Measurements from ENCODE around the gene GSE1. TPM values are rescaled to one million over a fixed set of nuclear protein-coding genes. Genes with fewer than 3 reads are reported as not detected.

GSE1 gene
- total RNA-seq, 1 experiment from 2014 or later: 38.4 TPM

DNA sequence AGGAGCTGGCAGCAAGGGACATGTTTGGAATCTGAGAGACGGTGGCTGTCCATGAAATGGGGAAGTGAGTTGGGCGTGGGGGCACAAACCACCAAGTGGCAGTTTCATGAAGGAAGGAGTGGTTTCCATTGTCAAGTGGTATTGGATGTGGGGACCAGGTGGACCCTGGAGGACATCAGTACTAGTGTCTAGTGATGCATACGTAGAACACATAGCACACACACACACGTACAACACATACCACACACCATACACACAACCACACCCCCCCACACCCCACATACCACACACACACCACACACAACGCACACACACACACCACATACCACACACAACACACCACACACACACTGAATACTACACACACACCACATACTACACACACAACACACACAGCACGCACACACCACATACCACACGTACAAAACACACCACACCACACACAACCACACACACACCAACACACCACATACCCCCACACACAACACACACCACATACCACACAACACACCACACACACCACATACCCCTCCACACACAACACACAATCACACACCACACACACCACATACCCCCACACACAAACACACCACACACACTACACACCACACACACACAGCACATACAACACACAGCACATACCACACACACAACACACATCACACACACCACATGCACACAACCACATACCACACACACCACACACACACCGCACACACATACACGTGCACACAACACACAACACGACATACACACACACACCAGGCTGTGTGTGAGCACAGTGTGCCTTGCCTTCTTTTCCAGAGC is 41.1 kb upstream of the GSE1 start:
- H4K20me1 ChIP-seq (ENCODE audit: low read length): no peaks in the 10 kb centered on the region

DNA sequence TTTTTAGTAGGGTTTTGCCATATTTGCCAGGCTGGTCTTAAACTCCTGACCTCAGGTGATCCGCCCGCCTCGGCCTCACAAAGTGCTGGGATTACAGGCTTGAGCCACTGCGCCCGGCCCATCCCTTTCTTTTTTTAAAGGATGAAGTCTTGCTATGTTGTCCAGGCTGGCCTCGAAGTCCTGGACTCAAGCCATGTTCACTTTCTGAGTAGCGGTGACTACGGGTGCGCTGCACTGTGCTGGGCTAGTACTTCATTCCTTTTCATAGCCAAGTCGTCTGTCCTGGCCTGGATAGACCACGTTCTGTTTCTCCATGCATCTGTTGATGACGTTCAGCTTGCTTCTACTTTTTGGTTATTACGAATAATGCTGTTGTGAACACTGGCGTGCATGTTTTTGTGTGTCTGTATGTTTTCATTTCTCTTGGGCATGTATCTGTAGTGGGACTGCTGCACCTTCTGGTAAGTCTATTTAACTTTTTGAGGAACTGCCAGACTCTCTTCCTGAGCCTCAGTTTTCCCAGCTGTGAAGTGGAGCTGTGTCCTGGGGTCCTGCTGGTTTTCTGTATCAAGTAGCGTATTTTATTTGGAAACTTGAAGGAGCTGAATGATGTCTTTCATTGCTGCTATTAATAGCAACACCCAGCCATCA is 40.0 kb upstream of the GSE1 start:
- TF ChIP-seq, protein P1, sequence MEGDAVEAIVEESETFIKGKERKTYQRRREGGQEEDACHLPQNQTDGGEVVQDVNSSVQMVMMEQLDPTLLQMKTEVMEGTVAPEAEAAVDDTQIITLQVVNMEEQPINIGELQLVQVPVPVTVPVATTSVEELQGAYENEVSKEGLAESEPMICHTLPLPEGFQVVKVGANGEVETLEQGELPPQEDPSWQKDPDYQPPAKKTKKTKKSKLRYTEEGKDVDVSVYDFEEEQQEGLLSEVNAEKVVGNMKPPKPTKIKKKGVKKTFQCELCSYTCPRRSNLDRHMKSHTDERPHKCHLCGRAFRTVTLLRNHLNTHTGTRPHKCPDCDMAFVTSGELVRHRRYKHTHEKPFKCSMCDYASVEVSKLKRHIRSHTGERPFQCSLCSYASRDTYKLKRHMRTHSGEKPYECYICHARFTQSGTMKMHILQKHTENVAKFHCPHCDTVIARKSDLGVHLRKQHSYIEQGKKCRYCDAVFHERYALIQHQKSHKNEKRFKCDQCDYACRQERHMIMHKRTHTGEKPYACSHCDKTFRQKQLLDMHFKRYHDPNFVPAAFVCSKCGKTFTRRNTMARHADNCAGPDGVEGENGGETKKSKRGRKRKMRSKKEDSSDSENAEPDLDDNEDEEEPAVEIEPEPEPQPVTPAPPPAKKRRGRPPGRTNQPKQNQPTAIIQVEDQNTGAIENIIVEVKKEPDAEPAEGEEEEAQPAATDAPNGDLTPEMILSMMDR (conservative IDR thresholded peaks at IDR 0.05; ENCODE audit: low read depth, low read length): no peak
- TF ChIP-seq EZH2phosphoT487 (IDR thresholded peaks at IDR 0.05; ENCODE audit: borderline replicate concordance, low read length): no peak
- TF ChIP-seq EZH2 (IDR thresholded peaks at IDR 0.05; ENCODE audit: low read length, unreplicated experiment): no peak
- Histone ChIP-seq H3K9me2 (replicated peaks; ENCODE audit: low read length) (no peaks in the 10 kb centered on the region), H3K4me1 (ENCODE audit: insufficient read depth, low read length) (peaks cover 23% of the 10 kb centered on the region), H3K9me3 (ENCODE audit: low read length) (no peaks in the 10 kb centered on the region), H2AFZ (ENCODE audit: low read length) (no peak overlapping the region), H3F3A (ENCODE audit: low read length, unreplicated experiment) (no peaks in the 10 kb centered on the region), H3K79me2 (ENCODE audit: low read length) (0 out of 2 replicates have a peak, but pooled peaks cover 4% of the 10 kb centered on the region), H3K9ac (ENCODE audit: low read length) (no peak overlapping the region), H4K20me1 (ENCODE audit: low read length) (no peaks in the 10 kb centered on the region), H3K4me3 (ENCODE audit: low read length) (no peak overlapping the region), H3K27me3 (ENCODE audit: low read length) (no peaks in the 10 kb centered on the region), H3K36me3 (ENCODE audit: low read depth, low read length) (no peaks in the 10 kb centered on the region), H3K4me2 (ENCODE audit: low read length) (no peak overlapping the region), H3K27ac (ENCODE audit: low read length) (no peak overlapping the region)
- no TSS peak for BruUV-seq (replicated peaks)
- ATAC-seq (no peak), DNase-seq (no peak)
- CTCF ChIA-PET: no interaction called here
- POLR2A ChIA-PET (ENCODE audit: unreplicated experiment): no interaction called here
- intact Hi-C loops (cut with micrococcal nuclease): no loop called here

More for the DNA sequence above, 41.1 kb upstream of the GSE1 start:
- POLR2A ChIA-PET (ENCODE audit: unreplicated experiment): no interaction called here
- Histone ChIP-seq H2AFZ (ENCODE audit: low read length) (no peak overlapping the region), H3K9me2 (replicated peaks; ENCODE audit: low read length) (no peaks in the 10 kb centered on the region), H3K27ac (ENCODE audit: low read length) (no peak overlapping the region), H3K79me2 (ENCODE audit: low read length) (0 out of 2 replicates have a peak, but pooled peaks cover 4% of the 10 kb centered on the region), H3K4me1 (ENCODE audit: insufficient read depth, low read length) (peaks cover 23% of the 10 kb centered on the region), H3K27me3 (ENCODE audit: low read length) (no peaks in the 10 kb centered on the region), H3K36me3 (ENCODE audit: low read depth, low read length) (no peaks in the 10 kb centered on the region), H3K9ac (ENCODE audit: low read length) (no peak overlapping the region), H3K4me2 (ENCODE audit: low read length) (no peak overlapping the region), H3K4me3 (ENCODE audit: low read length) (no peak overlapping the region), H3K9me3 (ENCODE audit: low read length) (no peaks in the 10 kb centered on the region), H3F3A (ENCODE audit: low read length, unreplicated experiment) (no peaks in the 10 kb centered on the region)
- CTCF ChIA-PET: no interaction called here
- TF ChIP-seq, protein P1 (conservative IDR thresholded peaks at IDR 0.05; ENCODE audit: low read depth, low read length): no peak
- TF ChIP-seq EZH2 (IDR thresholded peaks at IDR 0.05; ENCODE audit: low read length, unreplicated experiment): no peak
- TF ChIP-seq EZH2phosphoT487 (IDR thresholded peaks at IDR 0.05; ENCODE audit: borderline replicate concordance, low read length): no peak
- DNase-seq: no peak
- ATAC-seq: no peak
- BruUV-seq (replicated peaks): no TSS peak
- intact Hi-C loops (cut with micrococcal nuclease): no loop called here

Measured in PC-3 (cell line).